Parathyroid adenoma (tissue), 2 donors: ENCODE results near the gene WNT7B.

ENCODE experiments used
- H2AFZ ChIP-seq: fragments of 300-600 bp; sonication (generic); one replicate; pipeline ENCODE4 v1.7.0; 2017; ENCODE audit warnings: antibody characterized with exemption, mild to moderate bottlenecking
- H3K27ac ChIP-seq: fragments of 300-600 bp; sonication (generic); one replicate; pipeline ENCODE4 v1.7.0; 2017
- H3K27me3 ChIP-seq: fragments of 300-600 bp; sonication (generic); one replicate; pipeline ENCODE4 v1.7.0; 2017; ENCODE audit warnings: low read length; ENCODE audit not compliant: control insufficient read depth, insufficient read depth
- H3K36me3 ChIP-seq: fragments of 300-600 bp; sonication (generic); one replicate; pipeline ENCODE4 v1.7.0; 2017; ENCODE audit warnings: low read length; ENCODE audit not compliant: control insufficient read depth, insufficient read depth
- H3K4me1 ChIP-seq: fragments of 300-600 bp; sonication (generic); one replicate; pipeline ENCODE4 v1.7.0; 2017; ENCODE audit warnings: control low read depth
- H3K4me2 ChIP-seq: fragments of 300-600 bp; sonication (generic); one replicate; pipeline ENCODE4 v1.7.0; 2017; ENCODE audit warnings: low read length
- H3K4me3 ChIP-seq: fragments of 300-600 bp; sonication (generic); one replicate; pipeline ENCODE4 v1.7.0; 2017; ENCODE audit warnings: low read depth, low read length
- H3K79me2 ChIP-seq: fragments of 300-600 bp; sonication (generic); one replicate; pipeline ENCODE4 v1.7.0; 2017; ENCODE audit warnings: control low read depth
- H3K9ac ChIP-seq: fragments of 300-600 bp; sonication (generic); one replicate; pipeline ENCODE4 v1.7.0; 2017; ENCODE audit warnings: mild to moderate bottlenecking
- H3K9me3 ChIP-seq: fragments of 300-600 bp; sonication (generic); one replicate; pipeline ENCODE4 v1.7.0; 2017; ENCODE audit warnings: low read length; ENCODE audit not compliant: control insufficient read depth
- TF ChIP-seq, protein P1 (sequence below): fragments of 300-600 bp; sonication (generic); IDR thresholded peaks from one replicate; pipeline ENCODE4 v1.7.0; 2017; ENCODE audit warnings: antibody characterized with exemption, mild to moderate bottlenecking
- donor health status: primary hyperparathyroidism.

The WNT7B gene

DNA sequence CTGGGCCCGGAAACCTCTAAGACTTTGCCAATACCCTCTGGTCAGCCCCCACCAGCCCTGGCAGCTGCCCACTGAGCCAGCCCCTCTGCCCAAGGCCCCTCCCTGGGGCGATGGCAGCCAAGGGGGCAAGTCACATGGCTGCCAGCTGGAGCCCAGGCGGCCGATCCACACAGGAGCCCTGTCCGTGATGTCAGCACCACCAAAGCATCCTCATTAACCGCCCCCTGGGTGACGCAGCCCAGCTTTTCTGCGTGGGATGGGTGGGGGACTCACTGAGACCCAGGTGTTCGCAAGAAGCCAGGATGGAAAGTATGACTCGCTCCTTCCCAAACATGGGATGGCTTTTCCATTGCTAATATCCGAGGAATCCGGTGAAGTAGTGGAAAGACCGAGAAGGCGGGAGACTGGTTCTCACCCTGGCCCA is 46.6 kb upstream of the WNT7B start:
- no peaks in the 10 kb centered on the region for H3K79me2 ChIP-seq
- H2AFZ ChIP-seq = no peak overlapping the region
- H3K9ac ChIP-seq = no peak overlapping the region
- H3K9me3 ChIP-seq = no peaks in the 10 kb centered on the region
- H3K36me3 ChIP-seq = no peaks in the 10 kb centered on the region
- H3K27ac ChIP-seq = no peak overlapping the region
- no peaks in the 10 kb centered on the region for H3K4me1 ChIP-seq
- TF ChIP-seq, protein P1, sequence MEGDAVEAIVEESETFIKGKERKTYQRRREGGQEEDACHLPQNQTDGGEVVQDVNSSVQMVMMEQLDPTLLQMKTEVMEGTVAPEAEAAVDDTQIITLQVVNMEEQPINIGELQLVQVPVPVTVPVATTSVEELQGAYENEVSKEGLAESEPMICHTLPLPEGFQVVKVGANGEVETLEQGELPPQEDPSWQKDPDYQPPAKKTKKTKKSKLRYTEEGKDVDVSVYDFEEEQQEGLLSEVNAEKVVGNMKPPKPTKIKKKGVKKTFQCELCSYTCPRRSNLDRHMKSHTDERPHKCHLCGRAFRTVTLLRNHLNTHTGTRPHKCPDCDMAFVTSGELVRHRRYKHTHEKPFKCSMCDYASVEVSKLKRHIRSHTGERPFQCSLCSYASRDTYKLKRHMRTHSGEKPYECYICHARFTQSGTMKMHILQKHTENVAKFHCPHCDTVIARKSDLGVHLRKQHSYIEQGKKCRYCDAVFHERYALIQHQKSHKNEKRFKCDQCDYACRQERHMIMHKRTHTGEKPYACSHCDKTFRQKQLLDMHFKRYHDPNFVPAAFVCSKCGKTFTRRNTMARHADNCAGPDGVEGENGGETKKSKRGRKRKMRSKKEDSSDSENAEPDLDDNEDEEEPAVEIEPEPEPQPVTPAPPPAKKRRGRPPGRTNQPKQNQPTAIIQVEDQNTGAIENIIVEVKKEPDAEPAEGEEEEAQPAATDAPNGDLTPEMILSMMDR = no peak
- no peak overlapping the region for H3K4me3 ChIP-seq
- H3K27me3 ChIP-seq = no peaks in the 10 kb centered on the region
- H3K4me2 ChIP-seq = no peak overlapping the region

DNA sequence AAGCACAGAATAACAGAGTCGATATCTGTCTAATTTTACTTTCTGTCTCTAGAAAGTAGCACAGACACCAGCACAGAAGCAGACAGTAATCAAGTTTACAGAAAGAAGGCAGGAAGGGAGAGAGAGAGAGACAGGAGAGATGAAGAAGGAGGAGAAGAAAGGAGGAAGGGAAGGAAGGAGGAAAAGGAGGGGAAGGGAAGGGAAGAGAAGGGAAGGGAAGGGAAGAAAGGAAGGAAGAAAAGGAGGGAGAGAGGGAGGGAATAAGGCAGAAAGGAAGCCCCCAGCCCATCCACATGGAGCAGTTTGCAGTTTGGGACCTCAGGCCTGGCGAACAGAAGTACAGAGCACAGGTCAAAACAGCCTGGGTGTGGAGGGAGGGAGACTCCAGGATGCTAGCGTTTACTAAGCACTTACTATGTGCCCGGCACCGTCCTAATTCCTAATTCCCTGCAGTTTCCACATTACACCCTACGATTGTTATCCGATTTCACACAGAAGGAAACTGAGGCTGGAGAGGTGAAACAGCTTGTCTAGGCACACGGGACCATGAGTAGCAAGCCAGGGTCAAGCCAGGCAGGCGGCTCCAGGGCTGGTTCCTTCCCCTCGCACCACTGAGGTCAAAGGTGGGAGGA is 46.0 kb upstream of the WNT7B start:
- Histone ChIP-seq H3K4me2 (no peak overlapping the region), H3K9ac (no peak overlapping the region), H3K36me3 (no peaks in the 10 kb centered on the region), H3K9me3 (no peaks in the 10 kb centered on the region), H3K79me2 (no peaks in the 10 kb centered on the region), H3K4me3 (no peak overlapping the region), H3K4me1 (no peaks in the 10 kb centered on the region), H3K27ac (no peak overlapping the region), H2AFZ (no peak overlapping the region), H3K27me3 (no peaks in the 10 kb centered on the region)
- TF ChIP-seq, protein P1 = no peak

DNA sequence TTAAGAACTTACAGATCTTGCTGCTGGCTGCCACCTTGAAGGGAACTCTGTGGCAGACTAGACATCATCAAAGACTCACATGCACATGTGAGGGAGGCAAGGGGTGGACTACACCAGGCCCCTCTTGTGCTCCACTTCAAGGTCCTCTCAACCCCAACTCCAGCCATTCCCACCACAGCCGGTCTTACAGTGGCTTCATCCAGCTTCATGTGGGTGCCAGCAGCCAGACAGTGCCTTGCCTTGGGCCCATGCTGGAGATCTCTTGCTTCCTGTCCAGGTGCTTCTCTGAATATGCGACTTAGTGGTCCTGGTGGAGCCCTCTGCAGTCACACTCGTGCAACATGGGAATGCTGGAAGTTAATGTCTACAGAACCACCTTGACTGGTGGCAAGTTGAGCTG is 44.6 kb upstream of the WNT7B start:
- no peak overlapping the region for H3K4me3 ChIP-seq
- H3K4me1 ChIP-seq = no peaks in the 10 kb centered on the region
- TF ChIP-seq, protein P1 = no peak
- no peak overlapping the region for H2AFZ ChIP-seq
- H3K9ac ChIP-seq = no peak overlapping the region
- H3K27ac ChIP-seq = no peak overlapping the region
- no peak overlapping the region for H3K4me2 ChIP-seq
- no peaks in the 10 kb centered on the region for H3K9me3 ChIP-seq
- H3K36me3 ChIP-seq = no peaks in the 10 kb centered on the region
- no peaks in the 10 kb centered on the region for H3K79me2 ChIP-seq
- H3K27me3 ChIP-seq = no peaks in the 10 kb centered on the region

DNA sequence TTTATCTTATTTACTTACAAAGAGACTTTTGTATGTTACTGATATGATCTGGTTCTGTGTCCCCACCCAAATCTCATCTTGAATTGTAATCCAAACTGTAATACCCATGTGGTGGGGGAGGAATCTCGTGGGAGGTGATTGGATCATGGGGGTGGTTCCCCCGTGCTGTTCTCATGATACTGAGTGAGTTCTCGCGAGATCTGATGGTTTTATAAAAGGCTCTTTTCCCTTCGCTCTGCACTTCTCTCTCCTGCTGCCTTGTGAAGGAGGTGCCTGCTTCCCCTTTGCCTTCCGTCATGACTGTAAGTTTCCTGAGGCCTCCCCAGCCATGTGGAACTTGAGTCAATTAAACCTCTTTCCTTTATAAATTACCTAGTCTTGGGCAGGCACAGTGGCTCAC is 42.4 kb upstream of the WNT7B start:
- Histone ChIP-seq H3K36me3 (no peaks in the 10 kb centered on the region), H3K9ac (no peak overlapping the region), H3K4me2 (no peak overlapping the region), H2AFZ (no peak overlapping the region), H3K79me2 (no peaks in the 10 kb centered on the region), H3K27ac (no peak overlapping the region), H3K27me3 (no peaks in the 10 kb centered on the region), H3K4me1 (no peaks in the 10 kb centered on the region), H3K9me3 (no peaks in the 10 kb centered on the region), H3K4me3 (no peak overlapping the region)
- TF ChIP-seq, protein P1 = no peak

DNA sequence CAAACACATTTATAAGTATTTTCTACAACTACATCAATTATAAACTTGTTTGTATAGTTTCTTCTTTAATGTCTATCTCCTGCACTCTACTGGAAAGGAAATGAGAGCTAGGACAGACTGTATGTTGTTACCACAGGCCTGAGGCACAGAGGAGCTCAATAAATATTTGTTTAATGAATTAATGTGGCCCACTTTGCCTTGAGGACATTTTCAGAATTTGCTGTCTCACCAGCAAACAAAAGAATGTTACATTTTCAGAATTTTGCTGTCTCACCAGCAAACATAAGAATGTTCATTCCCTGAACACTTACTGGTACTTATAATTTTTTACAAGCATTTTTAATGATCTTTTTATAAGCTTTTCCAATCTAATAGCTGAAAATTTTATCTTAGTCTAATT is 41.9 kb upstream of the WNT7B start:
- no peaks in the 10 kb centered on the region for H3K79me2 ChIP-seq
- H3K4me1 ChIP-seq = no peaks in the 10 kb centered on the region
- no peak overlapping the region for H3K4me3 ChIP-seq
- no peak overlapping the region for H3K27ac ChIP-seq
- TF ChIP-seq, protein P1 = no peak
- no peak overlapping the region for H3K9ac ChIP-seq
- H3K9me3 ChIP-seq = no peaks in the 10 kb centered on the region
- H2AFZ ChIP-seq = no peak overlapping the region
- no peaks in the 10 kb centered on the region for H3K27me3 ChIP-seq
- H3K36me3 ChIP-seq = no peaks in the 10 kb centered on the region
- no peak overlapping the region for H3K4me2 ChIP-seq
